DOHH2 (cell line): ENCODE measurements around the gene ARHGEF5.
"Not testable (repeated sequence)": the region's sequence is repeated elsewhere in the genome, so short reads cannot be mapped to it uniquely, and the experiment has no call there.

Source experiments
- CTCF ChIP-seq: fragments of 200-600 bp; sonication (generic); IDR thresholded peaks from one replicate; pipeline ENCODE4 v1.5.1; 2014; ENCODE audit warnings: antibody characterized with exemption, mild to moderate bottlenecking, low read depth, low read length; ENCODE audit not compliant: poor library complexity, severe bottlenecking
- EZH2phosphoT487 ChIP-seq: fragments of 200-600 bp; sonication (generic); IDR thresholded peaks from 2 replicates; pipeline ENCODE4 v1.6.1; 2017; ENCODE audit warnings: borderline replicate concordance, mild to moderate bottlenecking, antibody characterized with exemption, low read length, moderate library complexity, mixed read lengths

- TF ChIP-seq CTCF, EZH2phosphoT487: not testable (repeated sequence)
Observed at GRCh38 chr7:144331221-144331995, 23.8 kb upstream of the ARHGEF5 start.
